GM20000 (cell line): ENCODE results near the gene ATG5.
"Not testable (repeated sequence)": the region's sequence is repeated elsewhere in the genome, so short reads cannot be mapped to it uniquely, and the experiment has no call there.

ENCODE experiments used
- DNase-seq: peaks from one replicate; pipeline ENCODE4 v3.0.0; 2012; ENCODE audit warnings: low spot score
- CTCF ChIP-seq: IDR thresholded peaks from 2 replicates; pipeline ENCODE4 v1.5.1; 2012; ENCODE audit warnings: mild to moderate bottlenecking, control low read depth; ENCODE audit errors: extremely low read depth, missing control alignments

Gene ATG5

GRCh38 chr6:106154326-106154725 is 171.2 kb downstream of the ATG5 start:
- no peak for DNase-seq

GRCh38 chr6:106152952-106153351 is 172.6 kb downstream of the ATG5 start:
- TF ChIP-seq CTCF = no peak
- DNase-seq = no peak

More at GRCh38 chr6:106154326-106154725, 171.2 kb downstream of the ATG5 start:
- no peak for TF ChIP-seq CTCF

GRCh38 chr6:106152476-106152875 is 173.1 kb downstream of the ATG5 start:
- DNase-seq = not testable (repeated sequence)

GRCh38 chr6:106149472-106150069 is 176.0 kb downstream of the ATG5 start:
- no peak for DNase-seq
- TF ChIP-seq CTCF = no peak

- DNase-seq = no peak
- no peak for TF ChIP-seq CTCF
Measured at GRCh38 chr6:106147476-106147875, 178.1 kb downstream of the ATG5 start.

GRCh38 chr6:106146852-106147351 is 178.7 kb downstream of the ATG5 start:
- no peak for TF ChIP-seq CTCF
- DNase-seq = peak; percentile 74

GRCh38 chr6:106145741-106146227 is 179.8 kb downstream of the ATG5 start:
- TF ChIP-seq CTCF = no peak
- peak; percentile 26 for DNase-seq

- no peak for DNase-seq
- TF ChIP-seq CTCF = no peak
Measured at GRCh38 chr6:106145144-106145543, 180.4 kb downstream of the ATG5 start.
